BJ (cell line): ENCODE measurements around the gene FRG2B. TPM values are rescaled to one million over a fixed set of nuclear protein-coding genes. Genes with fewer than 3 reads are reported as not detected.

Experiments
- CTCF ChIA-PET: fragments of 350-600 bp; formaldehyde crosslinking; extraction: SDS; loops from one replicate; lab custom pipeline; 2021; ENCODE audit warnings: antibody characterized with exemption, inconsistent platforms; lab: Yijun Ruan, JAX
- POLR2A ChIA-PET: fragments of 300-600 bp; sonication (Branson Sonifier 250); formaldehyde crosslinking; extraction: SDS; loops from one replicate; lab custom pipeline; 2021; ENCODE audit warnings: antibody characterized with exemption; lab: Charles Lee
- DNase-seq: peaks from one replicate; pipeline ENCODE4 v3.0.0-alpha.2; 2011; ENCODE audit warnings: low read depth
- H3K27me3 ChIP-seq: 2 replicates; pipeline ENCODE4 v1.6.0; 2011; ENCODE audit warnings: low read length; ENCODE audit not compliant: control insufficient read depth, insufficient read depth
- H3K36me3 ChIP-seq: 2 replicates; pipeline ENCODE4 v1.5.1; 2011; ENCODE audit warnings: low read length; ENCODE audit not compliant: control insufficient read depth, insufficient read depth
- H3K4me3 ChIP-seq: 2 replicates; pipeline ENCODE4 v1.5.1; 2011; ENCODE audit warnings: low read depth, mild to moderate bottlenecking, control low read depth, low read length
- polyA plus RNA-seq: library from polyadenylated mRNA; depleted of rRNA; stranded (reverse); fragments of >200 nt; gene quantifications from 2 replicates; pipeline ENCODE4 v1.2.3, GENCODE V29; 2011
- TF ChIP-seq, protein P1 (sequence below): IDR thresholded peaks from 2 replicates; pipeline ENCODE4 v1.5.1; 2011; ENCODE audit warnings: low read depth, mild to moderate bottlenecking, control low read depth, inconsistent platforms, low read length, moderate library complexity; ENCODE audit not compliant: insufficient read depth

Gene FRG2B
- polyA plus RNA-seq, 1 experiment, result not detected

GRCh38 chr10:133618851-133619250, 7.7 kb downstream of the FRG2B start:
- Histone ChIP-seq H3K27me3 (no peaks in the 10 kb centered on the region), H3K4me3 (no peak overlapping the region), H3K36me3 (no peaks in the 10 kb centered on the region)
- TF ChIP-seq, protein P1, sequence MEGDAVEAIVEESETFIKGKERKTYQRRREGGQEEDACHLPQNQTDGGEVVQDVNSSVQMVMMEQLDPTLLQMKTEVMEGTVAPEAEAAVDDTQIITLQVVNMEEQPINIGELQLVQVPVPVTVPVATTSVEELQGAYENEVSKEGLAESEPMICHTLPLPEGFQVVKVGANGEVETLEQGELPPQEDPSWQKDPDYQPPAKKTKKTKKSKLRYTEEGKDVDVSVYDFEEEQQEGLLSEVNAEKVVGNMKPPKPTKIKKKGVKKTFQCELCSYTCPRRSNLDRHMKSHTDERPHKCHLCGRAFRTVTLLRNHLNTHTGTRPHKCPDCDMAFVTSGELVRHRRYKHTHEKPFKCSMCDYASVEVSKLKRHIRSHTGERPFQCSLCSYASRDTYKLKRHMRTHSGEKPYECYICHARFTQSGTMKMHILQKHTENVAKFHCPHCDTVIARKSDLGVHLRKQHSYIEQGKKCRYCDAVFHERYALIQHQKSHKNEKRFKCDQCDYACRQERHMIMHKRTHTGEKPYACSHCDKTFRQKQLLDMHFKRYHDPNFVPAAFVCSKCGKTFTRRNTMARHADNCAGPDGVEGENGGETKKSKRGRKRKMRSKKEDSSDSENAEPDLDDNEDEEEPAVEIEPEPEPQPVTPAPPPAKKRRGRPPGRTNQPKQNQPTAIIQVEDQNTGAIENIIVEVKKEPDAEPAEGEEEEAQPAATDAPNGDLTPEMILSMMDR, result no peak
- POLR2A ChIA-PET, result no interaction called here
- DNase-seq, result no peak
- CTCF ChIA-PET, result interaction anchor here (1.0 to 1.9 kb wide), 3 partner anchors 10 to 182 kb away, joined by 3 to 4 read pairs (median 4); no protein-coding TSS in a partner anchor

DNA sequence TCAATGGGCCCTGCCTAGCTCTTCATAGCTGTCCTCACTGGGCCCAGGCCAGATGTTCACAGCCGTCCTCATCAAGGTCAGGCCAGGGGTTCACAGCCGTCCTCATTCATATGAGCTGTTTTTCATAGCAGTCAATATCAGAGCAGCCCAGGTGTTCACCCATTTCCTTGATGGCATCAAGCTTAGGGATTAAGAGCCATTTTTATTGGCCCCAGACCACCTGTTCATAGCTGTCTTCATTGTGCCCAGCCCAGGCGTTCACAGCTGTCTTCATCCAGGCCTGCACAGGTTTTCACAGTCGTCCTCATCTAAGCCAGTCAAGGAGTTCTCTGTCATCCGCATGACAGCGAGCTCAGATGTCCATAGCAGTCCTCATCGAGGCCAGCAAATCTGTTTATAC, 9.4 kb downstream of the FRG2B start:
- Histone ChIP-seq H3K36me3 (no peaks in the 10 kb centered on the region), H3K27me3 (no peaks in the 10 kb centered on the region), H3K4me3 (no peak overlapping the region)
- DNase-seq, result no peak
- TF ChIP-seq, protein P1, result no peak
- ChIA-PET POLR2A (no interaction called here), CTCF (interaction anchor here (0.9 to 1.9 kb wide), 4 partner anchors 8 to 288 kb away, joined by 3 to 7 read pairs (median 6); no protein-coding TSS in a partner anchor)

- ChIA-PET CTCF (interaction anchor here (0.9 to 1.7 kb wide), 2 partner anchors 9 to 287 kb away, joined by 3 to 7 read pairs; no protein-coding TSS in a partner anchor), POLR2A (no interaction called here)
- Histone ChIP-seq H3K4me3 (no peak overlapping the region), H3K36me3 (no peaks in the 10 kb centered on the region), H3K27me3 (no peaks in the 10 kb centered on the region)
- TF ChIP-seq, protein P1, result no peak
- DNase-seq, result no peak
Measured at GRCh38 chr10:133616371-133617130, 10.0 kb downstream of the FRG2B start.

- no peaks in the 10 kb centered on the region for H3K36me3 ChIP-seq
- POLR2A ChIA-PET, result no interaction called here
- no peak for DNase-seq
- no peaks in the 10 kb centered on the region for H3K27me3 ChIP-seq
- TF ChIP-seq, protein P1, result no peak
- CTCF ChIA-PET, result interaction anchor here (1.2 to 2.6 kb wide), 3 partner anchors 11 to 287 kb away, joined by 4 to 13 read pairs (median 8); no protein-coding TSS in a partner anchor
- H3K4me3 ChIP-seq, result no peak overlapping the region
Measured at GRCh38 chr10:133614830-133615580, 11.6 kb downstream of the FRG2B start.

GRCh38 chr10:133613699-133614098, 12.9 kb downstream of the FRG2B start:
- H3K27me3 ChIP-seq, result no peaks in the 10 kb centered on the region
- ChIA-PET CTCF (interaction anchor here (1.2 to 2.6 kb wide), 3 partner anchors 10 to 286 kb away, joined by 4 to 13 read pairs (median 8); no protein-coding TSS in a partner anchor), POLR2A (no interaction called here)
- H3K36me3 ChIP-seq, result no peaks in the 10 kb centered on the region
- TF ChIP-seq, protein P1, result no peak
- no peak for DNase-seq
- H3K4me3 ChIP-seq, result no peak overlapping the region
